ENCODE results near the gene ENKD1. TPM values are rescaled to one million over a fixed set of nuclear protein-coding genes. Genes with fewer than 3 reads are reported as not detected.
A peak's percentile ranks its signal among the peaks of the same experiment; 100 is the strongest.

The ENKD1 gene
- total and polyA plus RNA-seq, 2 of the 4 experiments (the other 2 are of a cell fraction), result 2.9 to 6.3 TPM

GRCh38 chr16:67647111-67647651 lies 19.4 kb downstream of the ENKD1 start:
- no peak overlapping the region for H3K56ac ChIP-seq (ENCODE audit: extremely low read depth, insufficient read depth, low read length)
- H3K18ac ChIP-seq (ENCODE audit: low read depth, low read length), result no peak overlapping the region
- no peak overlapping the region for H4K5ac ChIP-seq (ENCODE audit: low read depth, low read length)
- TF ChIP-seq CTCF (conservative IDR thresholded peaks at IDR 0.05; ENCODE audit: low read depth, low read length) (no peak), RFX5 (IDR thresholded peaks at IDR 0.05; ENCODE audit: low read depth, low read length) (no peak), MXI1 (IDR thresholded peaks at IDR 0.05; ENCODE audit: borderline replicate concordance, low read depth, low read length) (no peak), CEBPB (IDR thresholded peaks at IDR 0.05; ENCODE audit: low read depth, low read length) (no peak), BHLHE40 (IDR thresholded peaks at IDR 0.05; ENCODE audit: low read depth, low read length) (no peak), RCOR1 (IDR thresholded peaks at IDR 0.05; ENCODE audit: insufficient replicate concordance, low read length) (no peak), CHD1 (IDR thresholded peaks at IDR 0.05; ENCODE audit: low read depth, low read length) (no peak), MAFK (IDR thresholded peaks at IDR 0.05; ENCODE audit: low read depth, low read length) (no peak), RAD21 (IDR thresholded peaks at IDR 0.05; ENCODE audit: low read length) (no peak), SMC3 (IDR thresholded peaks at IDR 0.05; ENCODE audit: low read depth, low read length) (no peak), USF2 (IDR thresholded peaks at IDR 0.05; ENCODE audit: low read depth, low read length) (no peak), POLR2A (IDR thresholded peaks at IDR 0.05; ENCODE audit: low read depth, low read length) (no peak)
- TF ChIP-seq, protein P1, sequence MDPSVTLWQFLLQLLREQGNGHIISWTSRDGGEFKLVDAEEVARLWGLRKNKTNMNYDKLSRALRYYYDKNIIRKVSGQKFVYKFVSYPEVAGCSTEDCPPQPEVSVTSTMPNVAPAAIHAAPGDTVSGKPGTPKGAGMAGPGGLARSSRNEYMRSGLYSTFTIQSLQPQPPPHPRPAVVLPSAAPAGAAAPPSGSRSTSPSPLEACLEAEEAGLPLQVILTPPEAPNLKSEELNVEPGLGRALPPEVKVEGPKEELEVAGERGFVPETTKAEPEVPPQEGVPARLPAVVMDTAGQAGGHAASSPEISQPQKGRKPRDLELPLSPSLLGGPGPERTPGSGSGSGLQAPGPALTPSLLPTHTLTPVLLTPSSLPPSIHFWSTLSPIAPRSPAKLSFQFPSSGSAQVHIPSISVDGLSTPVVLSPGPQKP (IDR thresholded peaks at IDR 0.05; ENCODE audit: borderline replicate concordance, low read depth, low read length), result no peak
- ChIA-PET POLR2A (ENCODE audit: unreplicated experiment) (no interaction called here), CTCF (interaction anchor here (0.6 kb wide), 1 partner anchor 100 kb away, joined by 3 read pairs; no protein-coding TSS in a partner anchor)
- no peak overlapping the region for H3K4me2 ChIP-seq (ENCODE audit: low read depth, low read length)
- intact Hi-C loops (cut with micrococcal nuclease), result no loop called here
- 66% methylated on average over 3 of the region's 15 CpGs; no CpG with 5 or more reads in 1 of the 2 experiments for WGBS, 2 experiments (ENCODE audit: extremely low coverage in 2 of 2, insufficient read length in 1 of 2)
- no peak for ATAC-seq (ENCODE audit: low read depth)
- H3K27me3 ChIP-seq (ENCODE audit: control insufficient read depth, insufficient read depth, low read length), result peaks cover 75% of the 10 kb centered on the region
- no peak overlapping the region for H3K14ac ChIP-seq (replicated peaks; ENCODE audit: low read depth, low read length)
- DNase-seq, result no peak
- H2BK15ac ChIP-seq (ENCODE audit: low read depth, low read length), result no peak overlapping the region
- H4K91ac ChIP-seq (ENCODE audit: insufficient read depth, low read depth, low read length), result no peak overlapping the region
- no peaks in the 10 kb centered on the region for H3K9me3 ChIP-seq (ENCODE audit: control insufficient read depth, insufficient read depth, low read length)
- no peaks in the 10 kb centered on the region for H3K36me3 ChIP-seq (ENCODE audit: control insufficient read depth, insufficient read depth, low read length)
- H2BK5ac ChIP-seq (ENCODE audit: low read depth, low read length, poor library complexity, severe bottlenecking), result no peak overlapping the region
- no peaks in the 10 kb centered on the region for H3K79me1 ChIP-seq (ENCODE audit: low read depth in 1 of 2, low read length in 2 of 2)
- H4K20me1 ChIP-seq (ENCODE audit: insufficient read depth, low read length), result peaks cover 8% of the 10 kb centered on the region
- H2BK20ac ChIP-seq (ENCODE audit: low read depth, low read length), result no peak overlapping the region
- H3K4me1 ChIP-seq (ENCODE audit: control insufficient read depth, insufficient read depth, low read length), result peaks cover under 1% of the 10 kb centered on the region; the same call in 1 of the 2 replicates
- no peak overlapping the region for H2BK120ac ChIP-seq (ENCODE audit: low read depth, low read length)
- in situ Hi-C loops (cut with MboI; ENCODE audit: low sequenced_read_pairs), result no loop called here
- no peak overlapping the region for H3K4ac ChIP-seq (ENCODE audit: low read depth, low read length)
- no peak overlapping the region for H3K27ac ChIP-seq (ENCODE audit: insufficient read depth, low read length)
- H2AK9ac ChIP-seq (replicated peaks; ENCODE audit: low read depth, low read length, poor library complexity), result peak overlapping the region; percentile 16
- no peak overlapping the region for H3K23ac ChIP-seq (ENCODE audit: low read depth, low read length)
- no TSS peak for BruUV-seq (replicated peaks)
- no peak overlapping the region for H3K4me3 ChIP-seq (ENCODE audit: insufficient read depth, low read depth, low read length)
- no peak overlapping the region for H4K8ac ChIP-seq (ENCODE audit: low read depth in 2 of 2, low read length in 2 of 2)
- dilution Hi-C loops (cut with HindIII; ENCODE audit: low sequenced_read_pairs, unreplicated experiment), result no loop called here
- no peak overlapping the region for H2AK5ac ChIP-seq (ENCODE audit: low read depth, low read length)
- no peak overlapping the region for H2AFZ ChIP-seq (replicated peaks; ENCODE audit: low read length, poor library complexity)
- H3K9me1 ChIP-seq (ENCODE audit: insufficient read depth, low read length), result no peaks in the 10 kb centered on the region
- H3K9ac ChIP-seq (ENCODE audit: low read depth, low read length), result no peak overlapping the region
